Measurements from ENCODE around the gene OBSCN.

The OBSCN gene

DNA sequence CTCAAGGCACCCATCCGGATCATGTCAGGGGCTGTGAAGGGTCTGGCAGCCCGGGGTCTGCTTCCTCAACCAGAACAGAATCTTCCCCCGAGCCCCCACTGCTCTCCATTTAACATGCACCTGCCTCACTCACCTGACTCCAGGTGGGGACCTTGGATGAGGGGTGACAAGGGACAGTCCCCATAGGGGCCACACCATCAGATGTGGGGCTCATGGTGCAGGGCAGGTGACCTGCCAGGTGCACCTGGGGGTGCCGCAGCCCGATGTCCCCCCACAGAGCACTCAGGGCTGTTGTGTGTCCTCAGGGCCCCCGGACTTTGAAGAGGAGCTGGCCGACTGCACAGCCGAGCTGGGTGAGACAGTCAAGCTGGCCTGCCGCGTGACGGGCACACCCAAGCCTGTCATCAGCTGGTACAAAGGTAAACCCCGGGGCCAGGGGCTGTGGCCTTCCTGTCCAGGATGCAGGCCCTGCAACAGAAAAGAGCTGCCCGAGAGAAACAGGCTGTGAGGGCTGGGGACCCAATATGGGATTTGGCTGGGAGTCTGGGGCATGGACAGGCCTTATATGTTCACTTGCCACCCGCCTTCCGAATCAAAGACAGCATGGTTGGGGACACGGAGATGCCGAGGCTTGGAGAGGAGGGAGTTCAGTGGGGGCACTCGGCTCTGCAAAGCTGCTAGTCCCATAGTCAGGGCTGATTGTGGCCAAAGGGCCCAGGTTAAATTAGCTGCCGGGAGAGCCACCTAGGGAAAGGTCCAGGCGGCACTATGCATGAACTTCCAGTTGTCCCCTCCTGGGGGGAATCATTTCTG lies 134.2 kb downstream of the OBSCN start:
- peak in 1 of 5 donors; percentile 8 for DNase-seq

DNA sequence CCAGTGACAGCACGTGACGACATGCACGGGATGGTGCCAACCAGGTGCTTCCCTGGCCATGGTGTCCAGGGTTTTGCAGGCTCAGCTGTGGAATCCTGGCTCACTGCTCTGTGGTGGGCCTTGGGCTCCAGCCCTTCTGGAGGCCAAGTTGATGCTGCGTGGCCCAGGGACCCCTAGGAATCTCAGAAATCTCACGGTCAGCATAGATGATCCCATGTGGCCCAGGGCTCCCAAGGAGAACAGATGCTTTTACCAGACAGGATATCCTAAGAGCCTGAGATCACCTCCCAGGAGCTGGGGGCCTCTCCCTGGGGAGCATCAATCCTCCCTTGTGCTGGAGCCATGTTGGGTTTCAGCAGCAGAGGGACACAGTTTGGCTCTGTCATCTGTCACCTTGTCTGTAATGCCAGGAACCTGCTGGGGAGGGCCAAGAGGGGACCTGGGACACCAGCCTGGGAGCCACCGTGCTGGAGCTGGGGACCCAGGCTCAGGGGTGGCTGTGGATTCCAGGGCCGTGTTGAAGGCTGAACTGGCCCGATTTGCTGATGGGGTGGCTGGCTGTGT lies 134.9 kb downstream of the OBSCN start:
- DNase-seq = peak in 1 of 5 donors; percentile 8

DNA sequence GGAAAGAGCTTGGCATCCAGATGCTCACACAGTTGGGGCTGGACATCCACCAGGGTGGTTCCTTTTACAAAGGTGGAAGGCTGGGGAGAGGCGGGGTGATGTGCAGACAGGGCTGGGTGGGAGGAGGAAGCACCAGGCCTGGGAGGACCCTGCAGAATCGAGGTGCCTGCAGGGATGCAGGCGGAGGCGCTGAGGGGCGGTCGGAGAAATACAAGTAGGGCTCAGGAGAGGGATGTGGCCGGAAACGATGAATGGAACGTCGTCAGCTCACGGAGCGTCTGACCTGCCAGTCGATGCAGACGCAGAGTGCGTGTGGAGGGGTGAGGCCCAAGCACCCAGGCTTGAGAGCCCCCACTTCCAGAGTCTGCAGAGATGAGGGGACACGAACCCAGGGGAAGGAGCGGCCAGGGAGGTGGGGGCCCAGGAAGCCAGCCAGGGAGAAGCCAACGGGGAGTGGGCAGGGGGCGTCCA lies 135.4 kb downstream of the OBSCN start:
- peak in 1 of 5 donors; percentile 8 for DNase-seq

DNA sequence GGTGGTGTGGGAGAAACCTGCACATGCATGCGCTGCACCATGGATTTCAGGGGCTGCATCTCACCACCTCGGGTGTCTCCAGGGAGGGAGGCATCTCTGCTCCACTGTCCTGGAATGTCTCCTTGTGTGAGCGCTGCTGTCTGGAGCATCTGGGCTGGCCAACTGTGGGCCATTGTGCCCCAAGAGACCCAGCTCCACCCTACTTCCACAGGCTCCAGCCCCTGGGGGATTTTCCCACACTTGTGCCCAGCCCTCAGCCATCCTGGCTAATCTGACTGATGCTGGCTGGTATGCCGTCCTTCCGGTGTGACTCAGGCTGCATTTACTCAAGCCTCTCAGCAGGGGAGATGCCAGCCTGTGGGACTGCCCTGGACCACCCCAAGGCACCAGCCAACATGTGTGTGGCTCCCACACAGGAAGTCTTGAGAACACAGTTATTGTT lies 136.8 kb downstream of the OBSCN start:
- peak in 1 of 5 donors; percentile 2 for DNase-seq

DNA sequence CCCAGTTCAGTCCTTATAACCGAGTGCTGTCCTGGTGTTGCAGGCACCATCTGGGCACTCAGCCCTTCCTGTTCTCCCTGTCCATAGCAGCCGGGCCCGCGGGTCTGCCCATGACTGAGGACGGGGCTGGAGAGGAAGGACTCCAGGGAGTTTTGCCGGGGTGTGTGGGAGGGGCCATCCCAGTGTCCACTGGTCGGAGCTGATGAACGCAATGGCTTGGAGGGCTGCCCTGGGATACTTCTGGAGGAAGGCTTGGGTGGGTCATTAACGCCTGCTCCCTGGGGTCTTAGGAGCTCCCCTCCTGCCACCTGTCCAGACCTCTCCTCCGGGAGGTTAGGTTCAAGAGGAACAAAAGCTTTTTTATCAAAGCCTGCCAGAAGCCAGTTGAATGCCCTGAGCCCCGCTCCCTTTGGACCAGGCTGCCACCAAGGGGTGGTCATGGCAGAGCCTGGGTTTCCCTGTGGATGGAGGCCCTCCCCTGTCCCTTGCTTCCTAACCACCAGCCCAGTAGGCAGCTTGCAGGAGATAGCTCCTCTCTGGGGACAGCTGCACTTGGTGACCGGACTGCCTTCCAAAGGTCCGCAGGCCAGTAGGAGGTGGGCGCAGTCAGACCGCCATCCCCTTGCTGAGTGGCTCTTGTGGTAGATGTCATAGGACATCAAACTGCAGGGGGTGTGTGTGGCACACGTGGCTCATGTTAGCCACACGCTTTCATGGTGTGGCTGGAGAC lies 137.5 kb downstream of the OBSCN start:
- DNase-seq = peak in 1 of 5 donors; percentile 7

DNA sequence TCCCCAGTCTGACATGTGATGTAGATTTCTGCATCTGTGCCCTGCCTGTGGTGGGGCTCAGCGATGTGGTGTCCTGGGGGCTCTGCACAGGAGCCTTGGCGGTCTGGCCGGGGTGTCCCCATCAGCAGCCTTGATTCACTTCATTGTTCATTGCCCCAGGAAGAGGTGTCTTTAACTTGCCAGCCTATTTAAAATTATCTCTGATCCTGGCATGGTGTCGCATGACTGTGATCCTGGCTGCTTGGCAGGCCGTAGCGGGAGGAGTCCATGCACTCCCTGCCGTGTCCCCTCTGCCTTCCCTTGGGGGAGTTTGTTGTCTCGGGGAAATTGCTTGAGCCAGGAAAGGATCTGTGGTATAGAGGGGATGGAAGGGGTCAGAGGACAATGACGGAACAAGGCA lies 138.9 kb downstream of the OBSCN start:
- DNase-seq = no peak

DNA sequence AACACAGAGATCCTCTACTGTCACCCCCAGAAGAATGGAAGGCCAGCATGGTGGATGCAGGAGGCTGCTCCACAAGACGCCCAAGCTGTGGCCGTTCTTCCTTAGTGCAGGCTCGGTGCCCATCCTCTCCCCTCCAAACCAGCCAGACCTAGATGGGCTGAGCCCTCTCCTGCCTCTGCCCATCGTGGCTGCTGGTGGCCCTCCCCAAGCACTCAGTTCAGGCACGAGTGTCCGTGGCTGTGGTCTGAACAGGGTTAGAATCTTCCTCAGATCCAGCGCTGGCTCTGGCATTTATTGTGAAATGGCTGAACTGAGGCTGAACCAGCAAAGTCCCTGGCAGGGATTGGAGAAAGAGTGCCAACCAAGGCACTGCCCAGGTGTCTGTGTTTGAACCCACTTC lies 139.3 kb downstream of the OBSCN start:
- peak in 1 of 5 donors; percentile 2 for DNase-seq

DNA sequence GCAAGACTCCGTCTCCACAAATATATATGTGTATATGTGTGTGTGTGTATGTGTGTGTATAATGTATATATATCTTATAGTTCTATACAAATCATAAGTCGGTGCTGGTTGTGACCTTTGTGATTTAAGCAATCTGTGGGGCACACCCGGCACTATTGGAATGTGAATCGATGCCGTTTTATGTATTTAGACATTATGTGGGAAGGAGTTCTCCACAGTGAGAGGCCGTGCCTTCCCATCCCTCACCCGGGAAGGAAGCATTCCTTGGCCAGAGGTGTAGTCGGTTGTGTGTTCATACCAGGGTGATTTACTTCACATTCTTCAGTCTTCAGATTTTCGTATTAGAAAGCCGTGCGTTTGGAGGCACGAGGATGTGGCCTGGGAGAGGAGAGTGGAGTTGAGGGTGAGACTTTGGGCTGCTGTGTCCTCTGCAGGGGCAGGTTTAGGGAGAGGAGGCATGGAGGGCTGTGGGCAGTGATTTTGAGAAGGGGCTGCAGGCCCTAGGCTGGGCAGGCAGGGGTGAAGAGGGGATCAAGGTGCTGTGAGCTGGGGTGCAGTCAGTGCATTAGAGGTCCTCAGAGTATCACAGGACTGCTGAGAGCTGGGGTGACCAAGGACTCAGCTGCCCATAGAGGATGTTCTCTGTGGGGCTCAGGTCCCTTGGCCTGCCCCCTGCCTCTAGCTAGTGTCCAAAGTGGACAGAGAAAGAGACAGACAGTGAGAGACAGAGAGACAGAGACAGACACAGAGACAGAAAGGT lies 141.0 kb downstream of the OBSCN start:
- peak in 1 of 5 donors; percentile 3 for DNase-seq

DNA sequence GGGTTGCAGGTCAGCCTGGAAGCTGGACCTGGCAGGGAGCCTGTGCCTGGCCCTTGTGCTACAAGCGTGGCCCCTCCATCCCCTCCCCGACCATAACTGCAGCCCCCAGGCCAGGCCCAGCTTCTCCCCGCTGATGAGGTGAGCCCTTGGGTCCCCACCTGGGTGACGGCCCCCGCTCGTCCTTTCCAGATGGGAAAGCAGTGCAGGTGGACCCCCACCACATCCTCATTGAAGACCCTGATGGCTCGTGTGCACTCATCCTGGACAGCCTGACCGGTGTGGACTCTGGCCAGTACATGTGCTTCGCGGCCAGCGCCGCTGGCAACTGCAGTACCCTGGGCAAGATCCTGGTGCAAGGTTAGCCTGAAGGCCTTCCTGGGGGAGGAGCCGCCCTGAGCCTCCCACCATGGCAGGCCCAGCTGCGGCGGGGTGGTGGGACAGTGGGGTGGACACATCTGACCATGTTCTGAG lies 141.9 kb downstream of the OBSCN start:
- peak in 1 of 5 donors; percentile 4 for DNase-seq

DNA sequence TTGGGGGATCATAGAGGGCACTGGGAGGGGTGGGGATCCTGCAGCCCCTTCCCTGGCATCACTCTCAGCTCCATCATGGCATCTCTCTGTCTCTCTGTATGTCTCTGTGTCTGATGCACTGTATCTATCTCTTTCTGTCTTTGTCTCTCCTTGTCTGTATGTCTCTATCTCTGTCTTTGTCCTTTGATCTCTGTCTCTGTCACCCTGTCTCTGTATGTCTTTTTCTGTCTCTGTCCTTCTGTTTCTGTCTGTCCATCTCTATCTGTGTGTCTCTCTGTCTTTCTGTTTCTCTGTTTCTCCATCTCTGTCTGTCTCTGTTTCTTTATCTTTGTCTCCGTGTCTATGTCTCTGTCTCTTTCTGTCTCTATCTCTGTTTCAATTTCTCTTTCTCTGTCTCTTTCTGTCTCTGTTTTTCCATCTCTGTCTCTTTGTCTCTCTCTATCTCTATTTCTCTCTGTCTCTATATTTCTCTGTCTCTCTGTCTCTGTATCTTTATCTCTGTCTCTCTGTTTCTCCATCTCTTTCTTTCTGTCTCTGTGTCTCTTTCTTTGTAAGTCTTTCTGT lies 142.4 kb downstream of the OBSCN start:
- no peak for DNase-seq

DNA sequence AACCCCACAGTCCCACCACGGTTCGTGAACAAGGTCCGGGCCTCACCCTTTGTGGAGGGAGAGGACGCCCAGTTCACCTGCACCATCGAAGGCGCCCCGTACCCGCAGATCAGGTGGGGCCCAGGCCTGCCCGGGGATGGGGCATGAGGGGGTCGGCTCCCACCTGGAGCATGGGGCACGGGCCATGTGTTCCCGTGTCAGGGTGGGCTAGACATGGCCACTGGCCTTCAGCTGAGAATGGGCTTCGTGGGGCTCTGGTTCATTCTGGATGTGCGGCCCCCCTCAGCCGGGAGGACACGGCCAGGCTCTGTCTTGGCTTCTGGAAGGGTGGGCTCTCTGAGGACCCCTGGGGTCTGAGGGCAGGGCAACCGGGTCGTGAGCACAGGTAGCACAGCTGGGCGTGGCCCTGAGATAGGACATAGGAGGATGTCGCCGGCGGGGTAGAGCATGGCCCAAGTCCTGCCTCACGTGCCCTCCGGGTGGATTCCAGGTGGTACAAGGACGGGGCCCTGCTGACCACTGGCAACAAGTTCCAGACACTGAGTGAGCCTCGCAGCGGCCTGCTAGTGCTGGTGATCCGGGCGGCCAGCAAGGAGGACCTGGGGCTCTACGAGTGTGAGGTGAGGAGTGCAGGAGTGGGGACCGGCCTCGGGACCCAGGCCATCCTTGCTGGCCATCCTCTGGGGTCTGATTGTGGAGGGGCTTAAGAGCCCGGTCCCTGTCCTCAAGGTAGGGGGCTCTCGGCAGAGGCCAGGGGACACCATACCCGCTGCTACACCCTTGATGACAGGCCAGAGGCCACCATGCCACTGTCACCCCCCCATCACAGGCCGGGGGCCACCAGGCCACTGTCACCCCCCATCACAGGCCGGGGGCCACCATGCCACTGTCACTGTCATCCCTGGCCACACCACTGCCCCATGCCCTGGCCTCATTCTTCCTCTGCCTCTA lies 143.3 kb downstream of the OBSCN start:
- DNase-seq = peak in 1 of 5 donors; percentile 4

DNA sequence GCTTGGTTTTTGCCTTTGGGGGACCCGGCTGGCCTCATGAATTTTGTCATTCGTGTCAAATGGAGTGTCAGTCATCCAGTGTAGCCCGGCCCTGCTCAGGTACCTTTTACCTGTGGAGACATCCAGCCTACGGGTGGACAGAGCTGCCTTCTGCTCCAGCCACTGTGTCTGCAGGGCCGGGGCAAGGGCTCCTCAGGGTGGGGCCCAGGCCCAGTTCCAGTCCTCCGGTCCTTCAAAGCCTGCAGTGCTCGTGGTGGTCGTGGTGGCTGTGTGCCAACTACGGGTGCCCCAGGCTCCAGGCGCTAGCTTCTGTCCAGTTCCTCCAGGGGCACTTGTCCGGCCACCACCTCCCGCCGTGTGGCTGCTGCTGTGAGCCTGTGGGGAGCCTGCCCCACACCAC lies 144.0 kb downstream of the OBSCN start:
- peak in 1 of 5 donors; percentile 5 for DNase-seq

DNA sequence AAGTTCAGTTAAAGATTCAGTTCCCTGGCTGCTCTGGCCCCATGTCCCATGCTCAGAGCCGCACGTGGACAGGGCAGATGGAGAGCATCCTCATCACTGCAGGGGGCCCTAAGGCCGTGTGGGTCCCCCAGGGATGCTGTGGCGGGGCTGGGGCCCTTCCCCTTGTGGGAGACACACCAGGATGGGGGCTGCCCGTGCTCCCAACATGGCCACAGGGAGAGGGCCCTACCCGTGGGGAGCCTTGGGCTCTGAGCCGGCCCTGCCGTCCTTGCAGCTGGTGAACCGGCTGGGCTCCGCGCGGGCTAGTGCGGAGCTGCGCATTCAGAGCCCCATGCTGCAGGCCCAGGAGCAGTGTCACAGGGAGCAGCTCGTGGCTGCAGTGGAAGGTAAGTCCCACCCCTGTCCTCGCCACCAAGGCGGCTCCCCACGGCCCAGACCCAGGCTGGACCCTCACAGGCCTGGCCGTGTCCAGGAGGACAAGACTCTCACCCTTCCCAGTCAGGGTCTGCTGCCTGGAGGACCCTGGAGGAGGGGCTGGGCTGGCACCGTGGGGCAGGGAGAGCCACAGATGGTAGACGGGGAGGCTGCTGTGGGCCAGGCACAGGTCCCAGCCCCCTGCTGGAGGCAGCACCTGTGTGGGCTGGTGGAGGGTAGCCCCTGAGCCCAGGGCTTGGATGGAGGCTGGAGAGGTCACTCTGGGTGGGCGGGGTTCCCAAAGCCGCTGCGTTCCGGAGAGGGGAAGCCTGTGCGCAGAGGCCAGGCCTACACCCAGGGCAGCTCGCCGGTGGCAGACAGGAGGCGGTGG lies 145.0 kb downstream of the OBSCN start:
- no peak for DNase-seq

DNA sequence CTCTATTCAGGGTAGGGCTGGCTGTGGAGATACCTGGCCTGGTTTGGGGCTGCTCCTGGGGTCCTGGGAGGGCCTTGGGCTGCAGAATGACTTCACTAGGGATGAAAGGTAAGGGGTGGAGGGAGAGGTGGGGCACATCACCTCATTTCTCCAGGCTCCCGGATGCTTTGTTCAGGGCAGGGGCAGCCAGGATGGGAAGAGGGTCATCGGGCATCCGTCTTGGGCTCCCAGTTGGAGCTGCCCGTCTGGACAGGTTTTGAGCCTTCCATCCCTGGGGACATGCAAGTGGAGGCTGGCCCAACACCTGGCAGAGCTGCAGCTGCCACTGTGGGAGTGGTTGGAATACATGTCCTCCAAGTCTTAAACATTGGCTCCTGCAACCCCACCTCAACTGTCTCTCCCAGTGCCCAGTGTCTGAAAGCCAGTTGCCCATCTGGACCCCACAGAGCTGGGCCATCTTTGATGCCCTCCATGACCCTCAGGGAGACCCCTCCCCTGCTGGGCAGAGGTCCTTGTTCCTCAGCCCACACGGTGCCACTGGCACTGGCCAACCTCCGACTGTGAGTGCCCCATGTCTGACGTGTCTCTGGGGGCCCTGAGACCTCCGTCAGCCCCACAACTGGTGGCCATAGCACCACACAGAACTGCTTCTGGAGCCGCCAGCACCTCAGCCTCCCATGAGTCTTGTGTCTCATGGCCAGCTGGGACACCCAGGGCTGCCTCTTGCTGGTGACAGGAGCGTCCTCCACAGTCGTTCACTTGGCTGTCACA lies 145.9 kb downstream of the OBSCN start:
- DNase-seq = no peak

DNA sequence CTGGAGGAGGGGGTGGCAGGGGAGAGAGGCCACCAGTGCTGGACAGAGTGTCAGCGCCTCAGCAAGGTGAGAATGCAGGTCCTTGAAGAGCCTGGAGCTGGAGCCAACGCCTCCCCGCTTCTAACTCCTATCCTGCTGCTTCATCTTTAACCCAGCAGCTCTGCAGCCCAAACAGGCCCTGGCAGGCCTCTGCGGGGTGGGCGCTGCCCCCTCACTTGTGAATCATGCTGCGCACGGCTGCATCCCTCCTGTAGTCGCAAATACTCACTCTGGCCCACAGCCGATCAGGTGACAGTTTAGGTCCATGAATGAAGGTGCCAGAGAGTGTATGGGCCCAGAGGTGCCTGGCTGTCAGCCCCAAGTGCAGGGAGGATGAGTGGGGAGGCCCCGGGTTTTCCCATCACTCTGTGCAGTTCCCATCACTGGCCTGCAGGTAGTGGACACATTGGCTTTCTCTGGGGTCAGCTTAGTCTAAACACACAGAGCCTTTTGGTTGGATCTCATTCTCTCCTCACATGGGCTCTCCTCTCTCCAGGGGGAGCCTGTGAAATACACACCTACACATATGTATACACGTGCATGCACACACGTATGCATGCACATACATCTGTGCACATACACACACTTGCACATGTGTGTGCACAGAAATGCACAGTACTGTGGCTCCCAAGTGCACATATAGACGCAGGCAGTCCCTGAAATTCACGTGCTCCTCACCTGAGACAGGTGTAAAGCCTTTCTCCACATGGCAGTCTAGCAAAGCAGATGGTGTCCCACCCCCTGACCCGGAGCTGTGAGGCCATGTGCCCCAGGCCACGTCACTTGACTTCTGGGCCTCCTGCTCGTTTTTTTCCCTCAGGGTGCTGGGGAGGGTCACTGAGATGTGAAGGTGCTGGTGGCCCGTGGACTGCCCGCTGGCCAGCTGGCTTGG lies 146.8 kb downstream of the OBSCN start:
- no peak for DNase-seq

DNA sequence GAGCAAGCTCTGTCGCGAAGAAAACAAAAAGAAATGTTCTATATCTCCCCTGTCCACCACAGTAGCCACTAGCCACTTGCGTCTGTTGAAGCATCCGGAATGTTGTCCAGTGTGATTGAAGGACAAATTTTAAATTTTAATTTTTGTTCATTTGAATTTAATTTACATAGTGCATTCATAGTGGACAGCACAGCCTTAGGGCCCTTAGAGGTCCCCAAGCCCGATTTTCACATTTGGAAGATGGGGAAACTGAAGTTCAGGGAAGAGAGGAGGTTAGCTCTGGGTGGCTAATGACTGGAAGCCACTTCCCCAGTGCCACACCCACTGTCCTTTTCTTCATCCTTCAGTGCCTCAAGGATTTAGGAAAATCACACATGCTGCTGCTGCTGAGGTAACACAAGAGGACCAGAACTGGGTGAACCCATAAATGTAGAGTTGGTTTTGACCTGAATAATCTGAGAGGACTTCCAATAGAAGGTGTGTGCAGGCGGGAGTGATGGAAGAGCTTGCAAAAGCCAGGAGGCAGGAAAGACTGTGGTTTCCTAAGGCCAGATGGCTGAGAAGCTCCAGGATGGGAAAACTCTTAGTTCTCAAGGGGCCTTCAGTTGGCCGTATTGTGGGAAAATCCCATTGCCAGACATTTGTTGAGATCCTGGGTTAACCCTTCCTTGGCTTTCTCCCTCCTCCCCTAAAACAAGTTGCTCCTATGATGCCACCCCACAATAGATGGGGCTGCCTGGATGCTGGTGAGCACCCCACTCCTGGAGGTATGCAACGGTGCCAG lies 149.2 kb downstream of the OBSCN start:
- no peak for DNase-seq

DNA sequence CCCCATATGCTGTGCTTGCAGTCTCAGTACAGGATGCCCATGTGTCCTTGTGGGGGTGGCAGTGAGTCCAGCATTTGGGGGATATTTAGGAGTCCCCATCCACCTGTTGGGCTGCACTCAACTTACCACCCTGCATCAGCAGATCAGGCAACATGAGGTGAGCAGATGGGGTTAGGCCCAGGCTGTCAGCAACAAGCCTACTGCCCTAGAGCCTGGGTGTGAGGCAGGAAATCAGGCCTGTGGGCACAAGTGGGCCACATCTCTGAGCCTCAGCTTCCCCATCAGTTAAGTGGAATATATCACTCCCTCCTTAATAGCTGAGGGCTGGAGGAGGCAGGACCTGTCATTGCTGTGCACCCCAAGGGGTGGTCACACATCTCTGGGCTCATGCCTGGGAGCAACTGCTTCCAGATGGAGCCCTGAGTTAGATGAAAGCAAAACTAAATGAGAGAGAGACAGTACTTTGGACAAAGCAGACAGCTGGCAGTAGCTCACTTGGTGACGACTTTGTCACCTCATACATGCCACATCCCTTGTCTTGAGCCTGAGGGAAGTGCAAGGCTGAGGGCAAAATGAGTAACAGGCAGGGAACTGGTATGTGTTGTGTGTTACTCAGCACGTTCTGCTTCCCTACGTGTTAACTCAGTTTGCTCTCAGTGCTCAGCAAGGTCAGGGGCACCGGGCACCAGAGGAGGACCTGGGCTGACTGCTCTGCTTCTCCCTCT lies 150.4 kb downstream of the OBSCN start:
- no peak for DNase-seq
